Stimulated activated CD4-positive, alpha-beta T cell treated with anti-CD3 and anti-CD28 coated beads, Interleukin-1b, Interleukin-23, amount 100 ng/mL, for 4 hours (primary cell): ENCODE results near the gene MTHFD1.

Source experiments
- DNase-seq, 2 donors: peaks; one replicate each; pipeline ENCODE4 v3.0.0-alpha.2; 2020; ENCODE audit warnings: low read depth in 2 of 2

The MTHFD1 gene

GRCh38 chr14:64495252-64495651 is 107.1 kb downstream of the MTHFD1 start:
- DNase-seq = no peak

GRCh38 chr14:64496764-64497163 is 108.6 kb downstream of the MTHFD1 start:
- no peak for DNase-seq

DNA sequence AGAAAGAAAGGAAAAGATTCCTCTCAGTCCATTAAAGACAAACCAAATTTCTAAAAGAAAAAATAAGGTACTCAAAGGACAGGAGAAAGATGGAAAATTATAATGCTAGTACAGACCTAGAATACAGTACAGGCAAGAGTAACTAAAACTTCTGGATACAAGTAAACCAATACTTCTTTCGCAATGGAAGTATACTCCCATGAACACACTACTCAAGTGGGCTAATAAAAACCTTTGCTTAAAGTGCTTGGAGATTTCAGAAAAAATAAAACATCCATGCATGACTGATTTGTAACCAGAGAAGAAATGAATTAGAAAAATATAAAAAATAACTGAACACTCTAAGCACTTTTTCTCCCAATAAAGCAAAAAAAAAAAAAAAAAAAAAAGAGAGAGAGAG is 111.9 kb downstream of the MTHFD1 start:
- no peak for DNase-seq

DNA sequence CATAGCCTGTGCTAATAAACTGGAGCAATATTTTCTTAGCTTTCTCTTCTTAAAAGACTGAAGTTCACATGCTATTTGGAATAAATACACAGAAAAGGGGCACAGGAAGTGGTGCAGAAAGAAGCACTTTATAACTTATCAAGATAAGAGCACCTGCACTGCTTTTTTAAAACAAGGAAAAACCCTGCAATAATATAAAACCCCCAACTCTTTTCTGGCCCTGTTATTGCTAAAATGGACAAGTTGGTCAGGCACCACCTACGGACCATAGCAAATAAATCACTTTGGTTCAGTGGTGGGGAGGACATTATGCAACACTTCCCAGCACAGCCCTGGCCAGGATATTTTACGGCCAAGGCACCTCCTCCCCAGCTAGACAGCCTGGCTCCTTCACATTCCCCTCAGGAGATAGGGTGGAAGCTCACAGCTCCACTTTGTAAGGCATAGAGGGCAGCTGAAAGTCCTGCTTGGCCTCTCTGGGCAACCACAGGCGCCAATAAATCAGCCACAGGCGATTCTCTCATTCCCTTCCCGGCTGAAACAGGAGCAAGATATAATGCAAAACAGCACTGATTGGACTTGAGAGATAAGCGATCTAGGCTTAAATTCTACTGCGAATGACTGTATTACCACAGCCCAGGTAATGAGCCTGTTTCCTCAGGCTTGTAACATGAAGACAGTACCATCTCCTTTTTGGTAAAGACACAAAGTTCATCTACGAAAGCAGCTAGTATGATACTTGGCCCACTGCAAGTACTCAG is 113.4 kb downstream of the MTHFD1 start:
- DNase-seq = no peak

DNA sequence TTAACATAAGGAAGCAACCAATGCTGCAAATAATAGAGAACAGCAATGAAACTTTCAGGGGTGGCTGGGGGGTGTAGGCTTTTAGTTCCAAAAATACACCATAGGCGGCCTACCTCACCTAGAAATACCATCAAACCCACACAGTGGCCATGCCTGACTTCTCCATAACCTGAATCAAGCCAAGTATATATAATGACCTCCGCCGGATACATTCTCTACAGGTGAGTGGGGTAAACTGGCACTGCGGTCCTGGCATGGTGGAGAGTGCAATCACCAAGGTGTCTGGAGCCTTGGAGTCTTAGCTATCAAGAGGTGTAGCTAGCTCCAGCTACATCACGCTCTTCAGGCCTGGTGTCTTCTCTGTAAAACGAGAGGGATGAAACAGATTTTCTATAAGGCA is 114.3 kb downstream of the MTHFD1 start:
- DNase-seq = no peak

DNA sequence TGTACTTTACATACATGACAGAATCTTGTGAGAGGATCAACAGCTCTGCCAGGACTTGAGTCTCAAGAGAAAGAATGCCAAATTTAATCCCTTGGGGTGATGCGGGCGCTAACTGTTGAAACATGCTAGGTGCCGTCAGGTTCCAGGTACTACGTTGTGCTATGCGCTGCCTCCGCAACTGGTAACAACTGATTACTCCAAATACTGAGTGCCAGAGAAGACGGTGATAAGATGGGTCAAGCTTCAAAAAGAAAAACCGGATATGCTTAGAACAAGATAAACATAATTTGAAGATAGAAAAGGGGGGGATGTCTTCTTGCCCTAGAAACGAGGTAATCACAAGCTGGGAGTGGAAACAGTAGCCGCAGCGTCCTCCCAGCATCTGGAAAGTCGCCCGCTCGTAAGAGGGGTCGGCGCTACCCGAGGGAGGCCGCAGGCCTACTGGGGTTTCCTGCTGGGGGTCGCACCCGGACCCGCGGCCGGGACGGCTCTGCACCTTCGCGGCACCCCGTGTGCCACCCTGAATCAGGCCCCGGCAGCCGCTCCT is 114.8 kb downstream of the MTHFD1 start:
- no peak for DNase-seq

DNA sequence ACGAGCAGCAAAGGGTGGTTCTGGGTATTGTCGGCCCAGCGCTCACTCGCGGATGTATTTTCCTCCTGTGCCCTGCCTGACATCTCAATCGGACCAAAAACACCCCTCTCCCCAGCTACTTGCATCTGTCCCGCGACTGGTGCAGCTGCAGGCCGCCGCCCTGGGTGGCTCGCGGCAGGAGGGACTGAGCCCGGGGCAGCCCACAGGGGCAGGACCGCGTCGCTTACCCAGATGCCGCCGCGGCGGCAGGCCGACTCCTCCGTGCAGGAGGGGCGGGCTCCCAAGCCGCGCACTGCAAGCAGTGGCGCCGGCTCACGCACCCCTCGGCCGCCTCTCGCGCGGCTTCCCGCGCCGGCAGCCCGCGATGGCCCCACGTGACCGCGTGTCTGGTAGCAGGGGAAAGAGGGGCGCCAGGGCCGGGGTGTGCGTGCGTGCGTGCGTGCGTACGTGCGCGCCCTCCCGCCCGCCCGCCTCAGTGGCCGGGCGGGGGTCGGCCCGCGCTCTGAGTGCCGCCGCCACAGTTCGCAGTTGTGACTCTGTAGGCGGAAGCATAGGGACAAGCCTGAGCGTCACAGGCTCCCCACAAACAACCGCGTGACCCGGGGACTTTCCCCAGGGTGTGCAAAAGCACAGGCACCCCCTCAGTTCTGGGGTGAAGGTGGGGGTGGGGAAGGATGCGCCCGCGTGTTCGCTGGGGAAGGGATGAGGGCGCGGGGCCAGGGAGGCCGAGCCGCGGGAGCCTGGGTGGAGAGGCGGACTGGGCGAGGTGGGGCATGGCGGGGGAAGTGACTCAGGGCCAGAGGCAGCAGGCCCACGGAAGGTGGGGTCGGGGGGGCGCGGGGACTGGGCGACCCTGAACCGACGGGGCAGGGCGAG is 115.5 kb downstream of the MTHFD1 start, which contains the start of gene ZBTB25:
Gene ZBTB25, minus strand, starts transcription at position 405 of the 876 bp plus-strand sequence. CDS start 13,305 bp downstream, outside the sequence.
- DNase-seq = peak; percentile 83 to 91

GRCh38 chr14:64504310-64504896 is 116.2 kb downstream of the MTHFD1 start, which contains the start of gene ZBTB1:
TSS of gene ZBTB1 (plus strand) at chr14:64504770. CDS start at chr14:64521505, 16,735 bp downstream.
- peak; percentile 75 to 79 for DNase-seq

DNA sequence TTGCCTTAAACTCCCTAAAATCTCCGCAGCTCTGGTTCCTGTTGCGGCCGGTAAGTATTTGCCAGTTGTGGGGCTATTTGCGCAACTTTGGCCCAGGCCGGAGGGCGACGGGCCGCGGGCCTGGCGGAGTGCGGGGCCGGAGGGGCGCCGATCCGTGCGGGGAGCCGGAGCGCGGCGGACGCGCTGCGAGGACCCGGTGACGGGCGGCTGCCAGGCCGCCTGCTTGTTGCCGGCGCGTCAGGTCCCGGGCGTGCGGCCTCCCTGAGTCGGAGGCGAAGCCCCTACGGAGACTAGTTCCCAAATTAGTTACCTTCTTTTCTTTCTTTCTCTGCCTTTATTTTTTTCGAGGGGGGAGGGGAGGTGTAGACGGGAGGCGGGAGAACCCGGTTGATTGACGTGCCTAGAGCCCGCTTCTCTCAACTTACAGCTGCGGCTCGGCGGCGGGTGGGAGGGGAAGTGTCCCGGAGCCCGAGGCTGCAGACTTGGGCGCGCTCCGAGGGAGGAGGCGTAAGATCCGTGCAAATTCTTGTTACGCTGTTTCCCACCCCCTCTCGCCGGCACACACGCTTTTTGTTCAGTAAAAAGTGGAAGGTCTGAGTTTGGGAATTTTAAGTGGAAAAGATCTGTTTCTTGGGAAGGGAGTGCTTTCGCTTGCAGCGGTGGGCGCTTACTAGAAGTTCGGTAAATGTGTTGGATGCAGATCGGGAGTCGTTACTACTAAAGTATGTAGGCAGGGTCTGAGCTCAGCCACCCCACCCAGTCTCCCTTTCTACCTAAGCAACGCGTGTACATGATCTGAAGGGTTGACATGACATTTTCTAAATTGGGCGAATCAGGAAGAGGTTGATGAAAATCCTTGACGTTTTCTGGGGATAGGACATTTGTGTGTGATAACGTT is 117.0 kb downstream of the MTHFD1 start:
- peak; percentile 76 for DNase-seq

DNA sequence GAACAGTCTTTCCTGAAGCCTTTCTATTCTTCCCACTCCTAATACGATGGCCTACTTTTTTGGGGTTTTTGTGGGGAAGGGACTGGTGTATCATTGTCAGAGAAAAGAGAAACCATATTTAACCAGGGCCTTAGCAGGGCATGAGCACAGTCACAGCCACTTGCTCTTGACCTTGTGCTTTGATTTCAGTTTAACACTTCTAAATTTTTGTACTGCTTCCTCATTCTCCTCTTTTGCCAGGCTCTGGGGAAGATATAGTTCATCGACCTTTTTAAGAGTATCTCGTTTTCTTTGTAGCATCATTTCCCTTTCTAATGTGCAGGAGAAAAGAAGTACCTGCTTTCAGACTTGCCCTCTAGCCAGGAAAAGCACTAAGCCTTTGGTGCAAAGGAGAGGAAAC is 118.6 kb downstream of the MTHFD1 start:
- DNase-seq = no peak

DNA sequence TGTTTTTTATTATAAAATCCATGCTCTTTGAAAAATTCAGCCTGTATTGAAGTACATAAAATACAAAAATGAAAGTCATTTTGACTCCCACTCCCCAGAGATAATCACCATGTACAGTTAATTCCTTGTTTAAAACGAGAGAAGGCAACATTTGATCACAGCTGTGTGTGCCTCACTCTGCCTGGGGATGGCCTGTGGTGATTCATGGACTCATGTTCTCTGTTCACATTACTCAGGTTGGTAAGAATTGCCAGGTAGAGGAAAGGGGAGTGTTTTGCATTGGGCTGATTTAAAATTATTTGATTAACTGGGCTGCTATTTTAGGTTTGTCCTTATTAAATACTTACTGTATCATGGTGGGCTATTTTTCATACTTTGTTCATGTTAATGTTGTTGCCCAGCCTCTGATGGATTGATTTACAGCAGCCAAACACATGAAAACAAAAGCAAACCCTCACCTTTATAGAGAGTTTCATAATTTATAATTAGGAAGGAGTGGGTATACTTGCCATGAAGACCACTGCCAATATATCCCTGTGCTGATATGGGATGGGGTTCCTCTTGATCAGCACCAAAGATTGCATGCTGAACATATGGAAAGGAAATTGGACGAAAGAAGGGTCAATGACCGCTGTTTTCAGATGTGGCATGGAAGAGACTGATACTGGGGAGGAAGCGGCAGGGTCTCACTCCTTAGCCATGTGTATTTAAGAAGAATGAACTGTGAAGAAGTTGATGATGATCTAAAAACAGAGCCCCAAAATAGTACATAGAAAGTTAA is 119.4 kb downstream of the MTHFD1 start:
- peak; percentile 23 to 36 for DNase-seq

- no peak for DNase-seq
Measured at GRCh38 chr14:64508215-64508776, 120.1 kb downstream of the MTHFD1 start.

DNA sequence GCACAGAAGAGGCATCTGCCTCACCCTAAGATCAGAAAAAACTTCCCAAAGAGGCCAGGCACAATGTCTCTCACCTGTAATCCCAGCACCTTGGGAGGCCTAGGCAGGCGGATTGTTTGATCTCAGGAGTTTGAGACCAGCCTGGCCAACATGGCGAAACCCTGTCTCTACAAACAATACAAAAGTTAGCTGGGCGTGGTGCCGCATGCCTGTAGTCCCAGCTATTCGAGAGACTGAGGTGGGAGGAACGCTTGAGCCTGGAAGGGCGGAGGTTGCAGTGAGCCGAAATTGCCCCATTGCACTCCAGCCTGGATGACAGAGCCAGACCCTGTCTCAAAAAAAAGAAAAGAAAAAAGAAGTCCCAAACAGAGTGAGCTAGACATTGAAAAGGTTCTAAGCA is 120.9 kb downstream of the MTHFD1 start:
- no peak for DNase-seq
